ENCODE results near the gene KIAA1143. TPM values are rescaled to one million over a fixed set of nuclear protein-coding genes. Genes with fewer than 3 reads are reported as not detected.
A peak's percentile ranks its signal among the peaks of the same experiment; 100 is the strongest.

Gene KIAA1143
- total and polyA plus RNA-seq, 2 donors (not counting 1 experiment from before 2014, with no cell fraction given) = 5.3 to 29.4 TPM

GRCh38 chr3:44734646-44735168, 26.7 kb downstream of the KIAA1143 start:
- Histone ChIP-seq H3K4me1 (ENCODE audit: control insufficient read depth in 2 of 2, insufficient read depth in 2 of 2, low read length in 2 of 2) (peaks cover 6% of the 10 kb centered on the region in 2 donors), H3K27ac (ENCODE audit: low read length in 2 of 2) (no peak overlapping the region), H4K20me1 (ENCODE audit: control insufficient read depth, insufficient read depth, low read length, poor library complexity, severe bottlenecking) (no peaks in the 10 kb centered on the region), H3K79me2 (ENCODE audit: control insufficient read depth, insufficient read depth, low read length) (no peaks in the 10 kb centered on the region), H3K9ac (ENCODE audit: low read length) (no peak overlapping the region), H3K27me3 (replicated peaks in 1 of 4; ENCODE audit: control extremely low read depth in 1 of 4, control insufficient read depth in 3 of 4, insufficient read depth in 4 of 4, low read length in 3 of 4) (no peaks in the 10 kb centered on the region), H3K9me3 (ENCODE audit: control extremely low read depth in 1 of 3, control insufficient read depth in 2 of 3, insufficient read depth in 1 of 3, low read length in 2 of 3) (peaks cover 15 to 57% (median 31%) of the 10 kb centered on the region in 3 donors), H3K4me2 (replicated peaks; ENCODE audit: low read depth, low read length, poor library complexity, severe bottlenecking) (no peak overlapping the region), H3K36me3 (replicated peaks in 1 of 2; ENCODE audit: control extremely low read depth in 1 of 2, control insufficient read depth in 1 of 2, extremely low read depth in 1 of 2, insufficient read depth in 2 of 2, low read length in 1 of 2) (peaks cover 8 to 32% of the 10 kb centered on the region in 2 experiments), H2AFZ (ENCODE audit: insufficient read depth, low read depth, low read length, poor library complexity, severe bottlenecking) (no peak overlapping the region), H3K4me3 (ENCODE audit: control extremely low read depth in 1 of 5, extremely low read depth in 1 of 5, insufficient read depth in 1 of 5, low read depth in 2 of 5, low read length in 4 of 5) (no peak overlapping the region)
- H3K27ac Mint-ChIP-seq = no peak overlapping the region
- H3K4me3 Mint-ChIP-seq = no peak overlapping the region
- H3K27me3 Mint-ChIP-seq = no peaks in the 10 kb centered on the region
- peaks cover 33% of the 10 kb centered on the region for H3K9me3 Mint-ChIP-seq (ENCODE audit: insufficient read depth)
- no CpG with 5 or more reads among the region's 3 CpGs for WGBS (ENCODE audit: insufficient coverage)
- TF ChIP-seq EZH2 (IDR thresholded peaks at IDR 0.05; ENCODE audit: borderline replicate concordance, insufficient read depth, low read depth, low read length, poor library complexity, severe bottlenecking) (no peak), CTCF (IDR thresholded peaks at IDR 0.05) (no peak)
- peaks cover 6% of the 10 kb centered on the region for H3K4me1 Mint-ChIP-seq
- no peak for ATAC-seq (ENCODE audit: low read depth)
- ChIA-PET CTCF (no interaction called here), POLR2A (no interaction called here)
- intact Hi-C loops (cut with micrococcal nuclease) = no loop called here
- no peak for DNase-seq

- no peaks in the 10 kb centered on the region for H3K27me3 Mint-ChIP-seq
- POLR2A ChIA-PET = interaction anchor here (0.5 to 2.2 kb wide), 6 partner anchors 8 to 175 kb away, joined by 3 to 6 read pairs (median 4); partner anchors contain the start of genes KIAA1143, KIF15, ZKSCAN7 and ZNF502
- Histone ChIP-seq H3K4me2 (replicated peaks; ENCODE audit: low read depth, low read length, poor library complexity, severe bottlenecking) (peak within 1 kb of the TSS; percentile 79), H4K20me1 (ENCODE audit: control insufficient read depth, insufficient read depth, low read length, poor library complexity, severe bottlenecking) (no peaks in the 10 kb centered on the region), H3K36me3 (replicated peaks in 1 of 2; ENCODE audit: control extremely low read depth in 1 of 2, control insufficient read depth in 1 of 2, extremely low read depth in 1 of 2, insufficient read depth in 2 of 2, low read length in 1 of 2) (peaks cover 3 to 28% of the 10 kb centered on the region in 2 experiments), H3K9me3 (ENCODE audit: control extremely low read depth in 1 of 3, control insufficient read depth in 2 of 3, insufficient read depth in 1 of 3, low read length in 2 of 3) (peaks cover 11 to 57% (median 50%) of the 10 kb centered on the region in 3 donors), H3K27me3 (replicated peaks in 1 of 4; ENCODE audit: control extremely low read depth in 1 of 4, control insufficient read depth in 3 of 4, insufficient read depth in 4 of 4, low read length in 3 of 4) (no peaks in the 10 kb centered on the region), H3K27ac (ENCODE audit: low read length in 2 of 2) (peak within 1 kb of the TSS; percentile 15 to 32), H3K4me1 (ENCODE audit: control insufficient read depth in 2 of 2, insufficient read depth in 2 of 2, low read length in 2 of 2) (peaks cover 6 to 12% of the 10 kb centered on the region in 2 donors), H3K4me3 (ENCODE audit: control extremely low read depth in 1 of 5, extremely low read depth in 1 of 5, insufficient read depth in 1 of 5, low read depth in 2 of 5, low read length in 4 of 5) (peak within 1 kb of the TSS; percentile 35 to 89 (median 77)), H2AFZ (ENCODE audit: insufficient read depth, low read depth, low read length, poor library complexity, severe bottlenecking) (peak within 1 kb of the TSS; percentile 88), H3K79me2 (ENCODE audit: control insufficient read depth, insufficient read depth, low read length) (no peaks in the 10 kb centered on the region), H3K9ac (ENCODE audit: low read length) (peak within 1 kb of the TSS; percentile 78)
- H3K27ac Mint-ChIP-seq = peak within 1 kb of the TSS; percentile 86
- CTCF ChIA-PET = interaction anchor here (1.2 to 2.0 kb wide), 3 partner anchors 17 to 32 kb away, joined by 3 to 15 read pairs (median 4); partner anchors contain the start of genes KIAA1143, KIF15 and ZNF502
- TF ChIP-seq CTCF (IDR thresholded peaks at IDR 0.05) (no peak), EZH2 (IDR thresholded peaks at IDR 0.05; ENCODE audit: borderline replicate concordance, insufficient read depth, low read depth, low read length, poor library complexity, severe bottlenecking) (no peak)
- H3K9me3 Mint-ChIP-seq (ENCODE audit: insufficient read depth) = peaks cover 24% of the 10 kb centered on the region
- ATAC-seq (ENCODE audit: low read depth) = peak; percentile 94
- peaks cover 13% of the 10 kb centered on the region for H3K4me1 Mint-ChIP-seq
- H3K4me3 Mint-ChIP-seq = peak within 1 kb of the TSS; percentile 96
- intact Hi-C loops (cut with micrococcal nuclease) = loop anchor here (1.0 to 10.0 kb wide), 7 partner anchors 17 to 391 kb away; partner anchors contain the start of genes KIAA1143, KIF15, TCAIM and TMEM42
- DNase-seq = peak; percentile 90
- WGBS (ENCODE audit: insufficient coverage) = 2% methylated on average over 46 of the region's 46 CpGs
Observed at GRCh38 chr3:44729384-44729910, 32.0 kb downstream of the KIAA1143 start, which contains the start of gene ZNF501. Gene ZNF501, plus strand, starts transcription at chr3:44729635. Its CDS starts 4,787 bp downstream, at chr3:44734422.

Measured in B cell (primary cell).